Body of pancreas (tissue), 4 donors: ENCODE results near the gene RAB21.

ENCODE experiments used
- CTCF ChIP-seq, 7 experiments: fragments of 450-650 bp in 4 of 7; fragments of 200-600 bp in 3 of 7; sonication (generic) in 3 of 7; IDR thresholded peaks; one replicate each; pipeline ENCODE4 v1.5.1; 2016 to 2019; ENCODE audit warnings: antibody characterized with exemption in 7 of 7
- POLR2A ChIP-seq, 3 donors: fragments of 450-650 bp; IDR thresholded peaks; one replicate each; pipeline ENCODE4 v1.6.1; 2016; ENCODE audit warnings: antibody characterized with exemption in 3 of 3, mild to moderate bottlenecking in 2 of 3

GRCh38 chr12:71848212-71848611, 93.5 kb downstream of the RAB21 start:
- TF ChIP-seq CTCF (IDR thresholded peaks at IDR 0.05), result no peak
- TF ChIP-seq POLR2A (IDR thresholded peaks at IDR 0.05), result no peak
